DMS79 treated with DMSO at 0.1 percent for 48 hours (cell line): ENCODE results near the gene OR4F15.

ENCODE experiments used
- DNase-seq: peaks from one replicate; lab custom pipeline; 2025; lab: John Stamatoyannopoulos, UW

The OR4F15 gene

GRCh38 chr15:101803676-101804075, 8.3 kb upstream of the OR4F15 start:
- no peak for DNase-seq

- DNase-seq = no peak
These were observed 7.6 kb upstream of the OR4F15 start for GRCh38 chr15:101804375-101804774.

- no peak for DNase-seq
These were observed 7.1 kb upstream of the OR4F15 start for GRCh38 chr15:101804941-101805340.

GRCh38 chr15:101805605-101806345, 6.2 kb upstream of the OR4F15 start:
- no peak for DNase-seq

- no peak for DNase-seq
These were observed 4.6 kb upstream of the OR4F15 start for GRCh38 chr15:101807345-101807945.

GRCh38 chr15:101808201-101808600, 3.8 kb upstream of the OR4F15 start:
- no peak for DNase-seq

- no peak for DNase-seq
These were observed 1.5 kb upstream of the OR4F15 start for GRCh38 chr15:101810456-101810855.

- DNase-seq = no peak
These were observed 1.1 kb upstream of the OR4F15 start for GRCh38 chr15:101810876-101811275.

- no peak for DNase-seq
These were observed 2.0 kb downstream of the OR4F15 start for GRCh38 chr15:101813803-101814534.

GRCh38 chr15:101820781-101821180, 8.8 kb downstream of the OR4F15 start:
- no peak for DNase-seq

GRCh38 chr15:101827257-101827656, 15.3 kb downstream of the OR4F15 start:
- no peak for DNase-seq

- DNase-seq = no peak
These were observed 16.8 kb downstream of the OR4F15 start for GRCh38 chr15:101828774-101829173.

GRCh38 chr15:101841656-101842055, 29.7 kb downstream of the OR4F15 start:
- no peak for DNase-seq

- DNase-seq = no peak
These were observed 32.9 kb downstream of the OR4F15 start for GRCh38 chr15:101844916-101845315.

GRCh38 chr15:101852356-101852755, 40.4 kb downstream of the OR4F15 start:
- no peak for DNase-seq
